Spleen (tissue), 11 donors: ENCODE results near the gene PGM3. TPM values are rescaled to one million over a fixed set of nuclear protein-coding genes. Genes with fewer than 3 reads are reported as not detected.
A peak's percentile ranks its signal among the peaks of the same experiment; 100 is the strongest.

Experiments used
- DNase-seq: peaks from one replicate; pipeline ENCODE4 v3.0.0-alpha.2; 2020
- H3K27ac ChIP-seq, 8 donors: fragments of 200-600 bp; sonication (generic) in 7 of 8; 1 replicate in 4 of 8; 2 replicates in 4 of 8; pipeline versions ENCODE4 v1.5.0 to v1.8.0; 2016 to 2021; ENCODE audit warnings: inconsistent platforms in 4 of 8, mild to moderate bottlenecking in 4 of 8, moderate library complexity in 1 of 8
- H3K27me3 ChIP-seq, 7 donors: fragments of 200-600 bp; sonication (generic) in 6 of 7; replicated peaks in 1 of 7; 1 replicate in 4 of 7; 2 replicates in 3 of 7; pipeline versions ENCODE4 v1.5.0 to v1.8.0; 2016 to 2021; ENCODE audit warnings: inconsistent platforms in 3 of 7, mild to moderate bottlenecking in 1 of 7
- H3K36me3 ChIP-seq, 6 donors: fragments of 200-600 bp; sonication (generic) in 5 of 6; 1 replicate in 4 of 6; 2 replicates in 2 of 6; pipeline versions ENCODE4 v1.5.0 to v1.8.0; 2016 to 2021; ENCODE audit warnings: inconsistent platforms in 2 of 6
- H3K4me1 ChIP-seq, 6 donors: fragments of 200-600 bp; sonication (generic) in 5 of 6; 1 replicate in 3 of 6; 2 replicates in 3 of 6; pipeline versions ENCODE4 v1.5.0 to v1.8.0; 2016 to 2021; ENCODE audit warnings: inconsistent platforms in 3 of 6
- H3K4me3 ChIP-seq, 8 donors: fragments of 200-600 bp; sonication (generic) in 7 of 8; 1 replicate in 4 of 8; 2 replicates in 4 of 8; pipeline versions ENCODE4 v1.5.0 to v1.8.0; 2016 to 2021; ENCODE audit warnings: inconsistent platforms in 4 of 8, mild to moderate bottlenecking in 4 of 8, moderate library complexity in 2 of 8
- H3K9me3 ChIP-seq, 8 donors: fragments of 200-600 bp; sonication (generic) in 7 of 8; 1 replicate in 4 of 8; 2 replicates in 4 of 8; pipeline versions ENCODE4 v1.5.0 to v1.8.0; 2016 to 2021; ENCODE audit warnings: inconsistent platforms in 4 of 8
- CTCF ChIP-seq, 11 experiments: fragments of 200-600 bp in 7 of 11; fragments of 450-650 bp in 4 of 11; sonication (generic) in 4 of 11; IDR thresholded peaks in 8 of 11; conservative IDR thresholded peaks in 3 of 11; 1 replicate in 7 of 11; 2 replicates in 4 of 11; pipeline versions ENCODE4 v1.4.0 to v1.8.0; 2016 to 2021; ENCODE audit warnings: antibody characterized with exemption in 11 of 11, inconsistent platforms in 4 of 11, mild to moderate bottlenecking in 1 of 11
- POLR2A ChIP-seq, 3 donors: fragments of 450-650 bp; IDR thresholded peaks; one replicate each; pipeline ENCODE4 v1.5.1; 2017; ENCODE audit warnings: antibody characterized with exemption in 3 of 3, mild to moderate bottlenecking in 1 of 3
- POLR2AphosphoS5 ChIP-seq, 3 donors: sonication (generic); formaldehyde crosslinking; IDR thresholded peaks; one replicate each; pipeline ENCODE4 v1.5.1; 2017; ENCODE audit warnings: antibody characterized with exemption in 3 of 3
- WGBS, 5 donors: extraction: QIAGEN DNeasy Blood & Tissue Kit in 3 of 5; methylation state at CpG; one replicate each; pipeline versions ENCODE4 v1.1.5 to v1.1.7; 2013 to 2018; 5-methylcytosine and 5-hydroxymethylcytosine counted together
- intact Hi-C: fragments of 100-400 bp; cut with DNase I; formaldehyde crosslinking; loops from one replicate; pipeline ENCODE4 v1.15.0; 2023; ENCODE audit warnings: low total_unique reads
- polyA plus RNA-seq, 3 donors: library from polyadenylated mRNA; stranded (reverse); fragments of 200-250 nt; gene quantifications; one replicate each; pipeline ENCODE4 v1.2.1, GENCODE V29; 2013
- total RNA-seq, 7 donors: library from RNA; depleted of rRNA in 3 of 7; stranded (reverse); fragments of >200 nt in 3 of 7; fragmentation: NEBNext Ultra II Directional in 4 of 7; extraction: Animal tissue kit (Norgen Biotek cat#: 25700) in 4 of 7; gene quantifications; one replicate each; pipeline versions ENCODE4 v1.1.0 to v1.2.1, GENCODE V29; 2016 to 2021
- donor health status: healthy with polysubstance abuse.
- donor health status: DM: no; HTN: no; CAD: no; lungs with moderate emphysema.
- donor health status: DM: no; HTN: no; CAD: no.
- donor health status: Bipolar disorder and iron deficiency.
- donor health status: healthy.
- donor health status: DM: no; HTN: no; CAD: no.
- donor health status: DM: yes; HTN: yes; CAD: no.

PGM3 gene
- total and polyA plus RNA-seq, 10 donors: 3.5 to 32.9 (median 22.9) TPM

GRCh38 chr6:83215131-83216047 is 22.3 kb upstream of the PGM3 start:
- peaks cover 0 to 7% (median 0%) of the 10 kb centered on the region in 6 donors for H3K4me1 ChIP-seq
- no peak for DNase-seq
- no peaks in the 10 kb centered on the region for H3K27me3 ChIP-seq
- H3K9me3 ChIP-seq: no peaks in the 10 kb centered on the region
- WGBS, 5 donors: 34 to 39% (median 35%) methylated on average over 7 of the region's 7 CpGs
- H3K27ac ChIP-seq: no peak overlapping the region
- no peak for TF ChIP-seq POLR2A (IDR thresholded peaks at IDR 0.05)
- no peak for TF ChIP-seq POLR2AphosphoS5 (IDR thresholded peaks at IDR 0.05)
- TF ChIP-seq CTCF (IDR thresholded peaks at IDR 0.05 in 8 of 11, conservative IDR thresholded peaks at IDR 0.05 in 3 of 11): peak; percentile 30 to 80 (median 69)
- no peak overlapping the region for H3K4me3 ChIP-seq
- no peaks in the 10 kb centered on the region for H3K36me3 ChIP-seq
- intact Hi-C loops: no loop called here

GRCh38 chr6:83202031-83202430 is 9.0 kb upstream of the PGM3 start:
- no peak for DNase-seq
- Histone ChIP-seq H3K4me3 (no peak overlapping the region), H3K27me3 (no peaks in the 10 kb centered on the region), H3K36me3 (peaks cover 0 to 7% (median 0%) of the 10 kb centered on the region in 6 donors), H3K9me3 (no peaks in the 10 kb centered on the region), H3K27ac (no peak overlapping the region), H3K4me1 (no peaks in the 10 kb centered on the region)
- WGBS, 5 donors: 74 to 95% (median 78%) methylated on average over 4 of the region's 4 CpGs
- intact Hi-C loops: no loop called here
- TF ChIP-seq POLR2A (IDR thresholded peaks at IDR 0.05) (no peak), CTCF (IDR thresholded peaks at IDR 0.05 in 8 of 11, conservative IDR thresholded peaks at IDR 0.05 in 3 of 11) (no peak), POLR2AphosphoS5 (IDR thresholded peaks at IDR 0.05) (no peak)

GRCh38 chr6:83199863-83200225 is 6.8 kb upstream of the PGM3 start:
- intact Hi-C loops: loop anchor here (10.0 kb wide), 1 partner anchor 125 kb away; no protein-coding TSS in a partner anchor
- Histone ChIP-seq H3K4me1 (peaks cover 0 to 7% (median 3%) of the 10 kb centered on the region in 6 donors), H3K27me3 (no peaks in the 10 kb centered on the region), H3K27ac (no peak overlapping the region), H3K36me3 (peaks cover 0 to 14% (median 0%) of the 10 kb centered on the region in 6 donors), H3K9me3 (no peaks in the 10 kb centered on the region), H3K4me3 (no peak overlapping the region)
- no peak for DNase-seq
- whole genome bisulfite sequencing, 5 donors: 88 to 95% (median 93%) methylated on average over 2 of the region's 2 CpGs
- no peak for TF ChIP-seq POLR2A (IDR thresholded peaks at IDR 0.05)
- no peak for TF ChIP-seq CTCF (IDR thresholded peaks at IDR 0.05 in 8 of 11, conservative IDR thresholded peaks at IDR 0.05 in 3 of 11)
- TF ChIP-seq POLR2AphosphoS5 (IDR thresholded peaks at IDR 0.05): no peak

- H3K4me1 ChIP-seq: peaks cover 2 to 13% (median 7%) of the 10 kb centered on the region in 6 donors
- no peak overlapping the region for H3K27ac ChIP-seq
- intact Hi-C loops: loop anchor here (10.0 kb wide), 1 partner anchor 125 kb away; no protein-coding TSS in a partner anchor
- peaks cover 0 to 14% (median 0%) of the 10 kb centered on the region in 6 donors for H3K36me3 ChIP-seq
- no peak overlapping the region for H3K4me3 ChIP-seq
- DNase-seq: no peak
- no peak for TF ChIP-seq POLR2A (IDR thresholded peaks at IDR 0.05)
- TF ChIP-seq CTCF (IDR thresholded peaks at IDR 0.05 in 8 of 11, conservative IDR thresholded peaks at IDR 0.05 in 3 of 11): no peak
- TF ChIP-seq POLR2AphosphoS5 (IDR thresholded peaks at IDR 0.05): no peak
- H3K27me3 ChIP-seq: no peaks in the 10 kb centered on the region
- no peaks in the 10 kb centered on the region for H3K9me3 ChIP-seq
- WGBS, 5 donors: 78 to 86% (median 79%) methylated on average over 5 of the region's 5 CpGs
These were observed 6.3 kb upstream of the PGM3 start for GRCh38 chr6:83199173-83199862.
